ENCODE measurements around the gene PRKD1.
"Not testable (repeated sequence)": the region's sequence is repeated elsewhere in the genome, so short reads cannot be mapped to it uniquely, and the experiment has no call there.

The PRKD1 gene

DNA sequence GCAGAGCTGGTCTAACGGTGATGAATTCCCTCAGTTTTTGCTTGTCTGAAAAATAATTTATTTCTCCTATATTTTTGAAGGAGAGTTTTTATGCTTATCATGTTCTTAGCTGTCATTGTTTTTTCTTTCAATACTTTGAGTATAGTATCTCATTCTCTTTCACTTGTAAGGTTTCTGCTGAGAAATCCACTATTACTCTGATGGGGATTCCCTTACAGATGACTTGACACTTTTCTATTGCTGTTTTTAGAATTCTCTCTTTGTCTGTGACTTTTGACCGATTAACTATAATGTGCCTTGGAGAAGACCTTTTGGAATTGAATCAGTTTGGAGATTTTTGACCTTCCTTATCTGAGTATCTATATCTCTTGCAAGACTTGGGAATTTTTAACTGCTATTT, 139.6 kb downstream of the PRKD1 start:
- CTCF ChIA-PET = interaction anchor here (0.6 to 1.0 kb wide), 2 partner anchors 183 to 185 kb away, joined by 3 read pairs; no protein-coding TSS in a partner anchor
- TF ChIP-seq, protein P1, sequence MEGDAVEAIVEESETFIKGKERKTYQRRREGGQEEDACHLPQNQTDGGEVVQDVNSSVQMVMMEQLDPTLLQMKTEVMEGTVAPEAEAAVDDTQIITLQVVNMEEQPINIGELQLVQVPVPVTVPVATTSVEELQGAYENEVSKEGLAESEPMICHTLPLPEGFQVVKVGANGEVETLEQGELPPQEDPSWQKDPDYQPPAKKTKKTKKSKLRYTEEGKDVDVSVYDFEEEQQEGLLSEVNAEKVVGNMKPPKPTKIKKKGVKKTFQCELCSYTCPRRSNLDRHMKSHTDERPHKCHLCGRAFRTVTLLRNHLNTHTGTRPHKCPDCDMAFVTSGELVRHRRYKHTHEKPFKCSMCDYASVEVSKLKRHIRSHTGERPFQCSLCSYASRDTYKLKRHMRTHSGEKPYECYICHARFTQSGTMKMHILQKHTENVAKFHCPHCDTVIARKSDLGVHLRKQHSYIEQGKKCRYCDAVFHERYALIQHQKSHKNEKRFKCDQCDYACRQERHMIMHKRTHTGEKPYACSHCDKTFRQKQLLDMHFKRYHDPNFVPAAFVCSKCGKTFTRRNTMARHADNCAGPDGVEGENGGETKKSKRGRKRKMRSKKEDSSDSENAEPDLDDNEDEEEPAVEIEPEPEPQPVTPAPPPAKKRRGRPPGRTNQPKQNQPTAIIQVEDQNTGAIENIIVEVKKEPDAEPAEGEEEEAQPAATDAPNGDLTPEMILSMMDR (IDR thresholded peaks at IDR 0.05; ENCODE audit: control extremely low read depth, extremely low read depth, low read depth, missing control alignments) = no peak
- DNase-seq (ENCODE audit: extremely low spot score) = no peak
- POLR2A ChIA-PET = no interaction called here

GRCh38 chr14:29783556-29783955, 144.1 kb downstream of the PRKD1 start:
- POLR2A ChIA-PET = no interaction called here
- CTCF ChIA-PET = interaction anchor here (0.7 to 1.3 kb wide), 2 partner anchors 18 to 21 kb away, joined by 3 to 5 read pairs; no protein-coding TSS in a partner anchor
- DNase-seq (ENCODE audit: extremely low spot score) = no peak
- TF ChIP-seq, protein P1 (IDR thresholded peaks at IDR 0.05; ENCODE audit: control extremely low read depth, extremely low read depth, low read depth, missing control alignments) = no peak

GRCh38 chr14:29782041-29782440, 145.6 kb downstream of the PRKD1 start:
- no peak for DNase-seq (ENCODE audit: extremely low spot score)
- POLR2A ChIA-PET = no interaction called here
- CTCF ChIA-PET = no interaction called here
- TF ChIP-seq, protein P1 (IDR thresholded peaks at IDR 0.05; ENCODE audit: control extremely low read depth, extremely low read depth, low read depth, missing control alignments) = no peak

DNA sequence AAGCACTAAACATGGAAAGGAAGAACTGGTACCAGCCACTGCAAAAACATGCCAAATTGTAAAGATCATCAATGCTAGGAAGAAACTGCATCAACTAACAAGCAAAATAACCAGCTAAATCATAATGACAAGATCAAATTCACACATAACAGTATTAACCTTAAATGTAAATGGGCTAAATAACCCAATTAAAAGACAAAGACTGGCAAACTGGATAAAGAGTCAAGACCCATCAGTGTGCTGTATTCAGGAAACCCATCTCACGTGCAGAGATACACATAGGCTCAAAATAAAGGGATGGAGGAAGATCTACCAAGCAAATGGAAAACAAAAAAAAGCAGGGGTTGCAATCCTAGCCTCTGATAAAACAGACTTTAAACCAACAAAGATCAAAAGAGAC, 150.5 kb downstream of the PRKD1 start:
- DNase-seq (ENCODE audit: extremely low spot score); POLR2A ChIA-PET; CTCF ChIA-PET: not testable (repeated sequence)

- ChIA-PET CTCF (interaction anchor here (1.4 to 2.1 kb wide), 2 partner anchors 18 to 35 kb away, joined by 3 to 6 read pairs; no protein-coding TSS in a partner anchor), POLR2A (no interaction called here)
- DNase-seq (ENCODE audit: extremely low spot score) = no peak
- TF ChIP-seq, protein P1 (IDR thresholded peaks at IDR 0.05; ENCODE audit: control extremely low read depth, extremely low read depth, low read depth, missing control alignments) = no peak
Measured at GRCh38 chr14:29773990-29774389, 153.7 kb downstream of the PRKD1 start.

GRCh38 chr14:29763342-29763858, 164.2 kb downstream of the PRKD1 start:
- TF ChIP-seq, protein P1 (IDR thresholded peaks at IDR 0.05; ENCODE audit: control extremely low read depth, extremely low read depth, low read depth, missing control alignments) = no peak
- ChIA-PET CTCF (no interaction called here), POLR2A (no interaction called here)
- no peak for DNase-seq (ENCODE audit: extremely low spot score)

GRCh38 chr14:29759521-29760340, 167.9 kb downstream of the PRKD1 start:
- TF ChIP-seq, protein P1 (IDR thresholded peaks at IDR 0.05; ENCODE audit: control extremely low read depth, extremely low read depth, low read depth, missing control alignments) = no peak
- ChIA-PET POLR2A (no interaction called here), CTCF (interaction anchor here (1.4 kb wide), 1 partner anchor 16 kb away, joined by 3 read pairs; no protein-coding TSS in a partner anchor)
- DNase-seq (ENCODE audit: extremely low spot score) = no peak
